Calu3 (cell line): ENCODE measurements around the gene ITCH. TPM values are rescaled to one million over a fixed set of nuclear protein-coding genes. Genes with fewer than 3 reads are reported as not detected.
"Not testable (repeated sequence)": the region's sequence is repeated elsewhere in the genome, so short reads cannot be mapped to it uniquely, and the experiment has no call there.

ENCODE experiments used
- BruUV-seq: library from RNA; stranded (reverse); fragments of 400-500 nt; replicated peaks from 2 replicates; lab custom pipeline; 2021; lab: Mats Ljungman, UMichigan
- CTCF ChIA-PET: fragments of 300-600 bp; sonication (Branson Sonifier 250); formaldehyde crosslinking; loops from one replicate; lab custom pipeline; 2022; ENCODE audit warnings: antibody characterized with exemption; lab: Charles Lee
- DNase-seq: peaks from one replicate; pipeline ENCODE4 v3.0.0; 2022
- H3K27ac Mint-ChIP-seq: one replicate; pipeline ENCODE4 v1.8.0; 2022; ENCODE audit warnings: mixed read lengths; ENCODE audit not compliant: unreplicated experiment
- H3K27me3 Mint-ChIP-seq: one replicate; pipeline ENCODE4 v1.8.0; 2022; ENCODE audit warnings: mixed read lengths; ENCODE audit not compliant: unreplicated experiment
- H3K36me3 Mint-ChIP-seq: one replicate; pipeline ENCODE4 v1.8.0; 2022; ENCODE audit warnings: mild to moderate bottlenecking, moderate library complexity, mixed read lengths; ENCODE audit not compliant: insufficient read depth, unreplicated experiment
- H3K4me1 Mint-ChIP-seq: one replicate; pipeline ENCODE4 v1.8.0; 2022; ENCODE audit warnings: mild to moderate bottlenecking, low read depth, mixed read lengths; ENCODE audit not compliant: unreplicated experiment
- H3K4me3 Mint-ChIP-seq: one replicate; pipeline ENCODE4 v1.8.0; 2022; ENCODE audit warnings: mild to moderate bottlenecking, low read depth, moderate library complexity, mixed read lengths; ENCODE audit not compliant: unreplicated experiment
- H3K9me3 Mint-ChIP-seq: one replicate; pipeline ENCODE4 v1.8.0; 2022; ENCODE audit warnings: low read depth, mixed read lengths; ENCODE audit not compliant: unreplicated experiment
- CTCF ChIP-seq: fragments of 200-600 bp; IDR thresholded peaks from one replicate; pipeline ENCODE4 v1.8.0; 2022; ENCODE audit warnings: antibody characterized with exemption; ENCODE audit not compliant: unreplicated experiment
- intact Hi-C: fragments of 100-400 bp; cut with micrococcal nuclease; formaldehyde crosslinking; loops from one replicate; pipeline ENCODE4 v1.10.0; 2022; ENCODE audit not compliant: unreplicated experiment
- total RNA-seq: library from RNA; stranded (reverse); gene quantifications from 2 replicates; pipeline ENCODE4 v1.2.3, GENCODE V29; 2022

Gene ITCH
- total RNA-seq, 1 experiment from 2014 or later, result 91.6 TPM

- Mint-ChIP-seq H3K4me3 (no peak overlapping the region), H3K27me3 (no peaks in the 10 kb centered on the region), H3K9me3 (no peaks in the 10 kb centered on the region), H3K36me3 (peaks cover 39% of the 10 kb centered on the region), H3K27ac (no peak overlapping the region), H3K4me1 (no peaks in the 10 kb centered on the region)
- no TSS peak for BruUV-seq
- no peak for DNase-seq
- CTCF ChIA-PET, result no interaction called here
- intact Hi-C loops, result no loop called here
- TF ChIP-seq CTCF, result no peak
These were observed 74.4 kb downstream of the ITCH start for GRCh38 chr20:34437330-34437986.

GRCh38 chr20:34439168-34439567 lies 76.1 kb downstream of the ITCH start:
- CTCF ChIA-PET, result no interaction called here
- no peaks in the 10 kb centered on the region for H3K27me3 Mint-ChIP-seq
- no peaks in the 10 kb centered on the region for H3K4me1 Mint-ChIP-seq
- no peak overlapping the region for H3K27ac Mint-ChIP-seq
- H3K4me3 Mint-ChIP-seq, result no peak overlapping the region
- no peak for TF ChIP-seq CTCF
- intact Hi-C loops, result no loop called here
- no TSS peak for BruUV-seq
- no peaks in the 10 kb centered on the region for H3K9me3 Mint-ChIP-seq
- peaks cover 47% of the 10 kb centered on the region for H3K36me3 Mint-ChIP-seq
- no peak for DNase-seq

GRCh38 chr20:34441423-34441822 lies 78.3 kb downstream of the ITCH start:
- intact Hi-C loops, H3K9me3 Mint-ChIP-seq, BruUV-seq, DNase-seq, H3K27me3 Mint-ChIP-seq, H3K4me3 Mint-ChIP-seq, H3K27ac Mint-ChIP-seq, H3K4me1 Mint-ChIP-seq: not testable (repeated sequence)
- H3K36me3 Mint-ChIP-seq, result peaks cover 56% of the 10 kb centered on the region
- CTCF ChIA-PET, result interaction anchor here (0.5 to 0.6 kb wide), 3 partner anchors 15 to 1189 kb away, joined by 3 to 6 read pairs (median 5); no protein-coding TSS in a partner anchor

GRCh38 chr20:34443546-34443945 lies 80.5 kb downstream of the ITCH start:
- no peak for TF ChIP-seq CTCF
- no peak overlapping the region for H3K27ac Mint-ChIP-seq
- CTCF ChIA-PET, result interaction anchor here (0.7 kb wide), 1 partner anchor 13 kb away, joined by 5 read pairs; no protein-coding TSS in a partner anchor
- DNase-seq, result no peak
- no peaks in the 10 kb centered on the region for H3K9me3 Mint-ChIP-seq
- intact Hi-C loops, result no loop called here
- BruUV-seq, result no TSS peak
- H3K4me3 Mint-ChIP-seq, result no peak overlapping the region
- H3K4me1 Mint-ChIP-seq, result no peaks in the 10 kb centered on the region
- no peaks in the 10 kb centered on the region for H3K27me3 Mint-ChIP-seq
- peaks cover 64% of the 10 kb centered on the region for H3K36me3 Mint-ChIP-seq
